CD14-positive monocyte (primary cell): ENCODE results near the gene SLCO4A1. TPM values are rescaled to one million over a fixed set of nuclear protein-coding genes. Genes with fewer than 3 reads are reported as not detected.

Experiments used
- DNase-seq, 3 donors: peaks; one replicate each; pipeline ENCODE4 v3.0.0-alpha.2; 2011 to 2022
- H2AFZ ChIP-seq: 2 replicates; pipeline ENCODE4 v1.6.0; 2012; ENCODE audit warnings: mild to moderate bottlenecking, low read depth, low read length, inconsistent platforms; ENCODE audit not compliant: insufficient read depth, poor library complexity, severe bottlenecking
- H3K27ac ChIP-seq, 2 donors: 1 replicate in 1 of 2; 2 replicates in 1 of 2; pipeline ENCODE4 v1.5.1; 2012 to 2013; ENCODE audit warnings: low read length in 2 of 2, control low read depth in 1 of 2, inconsistent platforms in 1 of 2, low read depth in 1 of 2, mild to moderate bottlenecking in 1 of 2
- H3K27me3 ChIP-seq, 2 donors: one replicate each; pipeline versions ENCODE4 v1.6.0 to v1.6.1; 2011 to 2013; ENCODE audit warnings: low read length in 2 of 2; ENCODE audit not compliant: control insufficient read depth in 2 of 2, insufficient read depth in 2 of 2
- H3K36me3 ChIP-seq, 2 donors: replicated peaks in 1 of 2; 1 replicate in 1 of 2; 2 replicates in 1 of 2; pipeline versions ENCODE4 v1.5.1 to v1.6.1; 2012 to 2013; ENCODE audit warnings: low read length in 2 of 2, control low read depth in 1 of 2, inconsistent platforms in 1 of 2, mild to moderate bottlenecking in 1 of 2; ENCODE audit not compliant: insufficient read depth in 2 of 2, control insufficient read depth in 1 of 2
- H3K4me1 ChIP-seq, 2 donors: 1 replicate in 1 of 2; 2 replicates in 1 of 2; pipeline versions ENCODE4 v1.5.1 to v1.6.1; 2012 to 2013; ENCODE audit warnings: low read length in 2 of 2, control low read depth in 1 of 2, inconsistent platforms in 1 of 2, mild to moderate bottlenecking in 1 of 2, moderate library complexity in 1 of 2; ENCODE audit not compliant: insufficient read depth in 2 of 2, control insufficient read depth in 1 of 2
- H3K4me2 ChIP-seq: replicated peaks from 2 replicates; pipeline ENCODE3; 2012; ENCODE audit warnings: low read length, moderate library complexity, mild to moderate bottlenecking; ENCODE audit not compliant: poor library complexity, severe bottlenecking; ENCODE audit errors: extremely low read depth
- H3K4me3 ChIP-seq, 3 experiments: fragments of 200-600 bp in 1 of 3; sonication (generic) in 1 of 3; replicated peaks in 1 of 3; 1 replicate in 2 of 3; 2 replicates in 1 of 3; pipeline ENCODE4 v1.5.1; 2011 to 2013; ENCODE audit warnings: low read length in 3 of 3, mild to moderate bottlenecking in 3 of 3, control low read depth in 2 of 3, low read depth in 2 of 3, inconsistent platforms in 1 of 3, moderate library complexity in 1 of 3
- H3K79me2 ChIP-seq: 2 replicates; pipeline ENCODE4 v1.6.0; 2012; ENCODE audit warnings: mild to moderate bottlenecking, control low read depth, inconsistent platforms, low read length, moderate library complexity; ENCODE audit not compliant: insufficient read depth
- H3K9ac ChIP-seq: 2 replicates; pipeline ENCODE4 v1.6.0; 2017; ENCODE audit warnings: low read length, mild to moderate bottlenecking; ENCODE audit not compliant: insufficient read depth, poor library complexity, severe bottlenecking
- H3K9me3 ChIP-seq, 2 donors: replicated peaks in 1 of 2; 1 replicate in 1 of 2; 2 replicates in 1 of 2; pipeline versions ENCODE4 v1.5.1 to v1.6.1; 2012 to 2013; ENCODE audit warnings: low read length in 2 of 2, control low read depth in 1 of 2; ENCODE audit not compliant: control insufficient read depth in 1 of 2, insufficient read depth in 1 of 2
- H4K20me1 ChIP-seq: 2 replicates; pipeline ENCODE4 v1.6.0; 2012; ENCODE audit warnings: mild to moderate bottlenecking, low read length, control low read depth, moderate library complexity; ENCODE audit not compliant: insufficient read depth
- H3K27ac Mint-ChIP-seq, 7 donors: one replicate each; pipeline ENCODE4 v1.8.0; 2020; ENCODE audit warnings: mild to moderate bottlenecking in 7 of 7, mixed read lengths in 7 of 7, moderate library complexity in 6 of 7, inconsistent platforms in 2 of 7
- H3K27me3 Mint-ChIP-seq, 3 donors: one replicate each; pipeline ENCODE4 v1.8.0; 2021 to 2022; ENCODE audit warnings: low read depth in 3 of 3, mild to moderate bottlenecking in 3 of 3, mixed read lengths in 3 of 3, moderate library complexity in 3 of 3, inconsistent platforms in 1 of 3
- H3K36me3 Mint-ChIP-seq, 2 donors: one replicate each; pipeline ENCODE4 v1.8.0; 2020; ENCODE audit warnings: mixed read lengths in 2 of 2, inconsistent platforms in 1 of 2, mild to moderate bottlenecking in 1 of 2
- H3K4me1 Mint-ChIP-seq: one replicate; pipeline ENCODE4 v1.8.0; 2020; ENCODE audit warnings: mild to moderate bottlenecking, mixed read lengths
- H3K4me3 Mint-ChIP-seq, 2 donors: one replicate each; pipeline ENCODE4 v1.8.0; 2020; ENCODE audit warnings: mild to moderate bottlenecking in 2 of 2, mixed read lengths in 2 of 2, moderate library complexity in 1 of 2
- H3K9me3 Mint-ChIP-seq, 7 donors: one replicate each; pipeline ENCODE4 v1.8.0; 2020 to 2022; ENCODE audit warnings: mixed read lengths in 7 of 7, mild to moderate bottlenecking in 6 of 7, moderate library complexity in 6 of 7, inconsistent platforms in 2 of 7
- CTCF ChIP-seq: fragments of 200-600 bp; IDR thresholded peaks from one replicate; pipeline ENCODE4 v1.8.0; 2022; ENCODE audit warnings: antibody characterized with exemption, mild to moderate bottlenecking
- WGBS: methylation state at CpG from one replicate; pipeline ENCODE4 v1.1.5; 2013; ENCODE audit warnings: missing lambda C conversion rate; ENCODE audit not compliant: insufficient coverage; 5-methylcytosine and 5-hydroxymethylcytosine counted together
- intact Hi-C, 2 donors: fragments of 100-400 bp; cut with micrococcal nuclease; formaldehyde crosslinking; loops; one replicate each; pipeline versions ENCODE4 v1.15.0 to v1.15.1; 2023
- polyA plus RNA-seq, 3 donors: library from polyadenylated mRNA; depleted of rRNA in 1 of 3; unstranded in 2 of 3; stranded (reverse) in 1 of 3; fragments of 300-500 nt in 2 of 3; fragments of >200 nt in 1 of 3; fragmentation: Illumina TruSeq in 2 of 3; gene quantifications; 1 replicate in 2 of 3; 2 replicates in 1 of 3; pipeline ENCODE4 v1.2.3, GENCODE V29; 2012 to 2021

SLCO4A1 gene
- polyA plus RNA-seq, 3 donors: 0.05 to 0.42 (median 0.26) TPM

- H3K36me3 ChIP-seq: no peaks in the 10 kb centered on the region
- no peaks in the 10 kb centered on the region for H3K27me3 ChIP-seq
- peak overlapping the region in 1 of 2 donors; percentile 76 for H3K4me3 Mint-ChIP-seq
- H3K27ac ChIP-seq: peak overlapping the region; percentile 93
- no peaks in the 10 kb centered on the region for H3K79me2 ChIP-seq
- WGBS: 49% methylated on average over 17 of the region's 26 CpGs
- H3K4me2 ChIP-seq: peak overlapping the region; percentile 37
- peak overlapping the region in 1 of 3 experiments; percentile 22 for H3K4me3 ChIP-seq
- no peaks in the 10 kb centered on the region for H4K20me1 ChIP-seq
- peaks cover 47 to 53% of the 10 kb centered on the region in 2 donors for H3K4me1 ChIP-seq
- peak; percentile 67 to 90 (median 75) for DNase-seq
- peak overlapping the region; percentile 52 for H2AFZ ChIP-seq
- peaks cover 54% of the 10 kb centered on the region for H3K4me1 Mint-ChIP-seq
- peak overlapping the region; percentile 94 to 98 (median 95) for H3K27ac Mint-ChIP-seq
- peak overlapping the region; percentile 67 for H3K9ac ChIP-seq
- H3K9me3 Mint-ChIP-seq: no peaks in the 10 kb centered on the region
- intact Hi-C loops: loop anchor here (1.0 to 5.0 kb wide), 3 partner anchors 117 to 168 kb away; no protein-coding TSS in a partner anchor
- peaks cover 0 to 1% (median 0%) of the 10 kb centered on the region in 3 donors for H3K27me3 Mint-ChIP-seq
- no peaks in the 10 kb centered on the region for H3K9me3 ChIP-seq
- H3K36me3 Mint-ChIP-seq: no peaks in the 10 kb centered on the region
- TF ChIP-seq CTCF: no peak
These were observed 23.4 kb upstream of the SLCO4A1 start for GRCh38 chr20:62618611-62619529.

- Histone ChIP-seq H3K4me3 (no peak overlapping the region), H3K36me3 (no peaks in the 10 kb centered on the region), H3K9ac (no peak overlapping the region), H2AFZ (no peak overlapping the region), H3K4me2 (no peak overlapping the region), H4K20me1 (no peaks in the 10 kb centered on the region), H3K27me3 (no peaks in the 10 kb centered on the region), H3K79me2 (no peaks in the 10 kb centered on the region), H3K27ac (no peak overlapping the region), H3K4me1 (peaks cover 65 to 71% of the 10 kb centered on the region in 2 donors), H3K9me3 (no peaks in the 10 kb centered on the region)
- WGBS: 94% methylated on average over 7 of the region's 13 CpGs
- no peak overlapping the region for H3K4me3 Mint-ChIP-seq
- peaks cover 69% of the 10 kb centered on the region for H3K4me1 Mint-ChIP-seq
- DNase-seq: no peak
- peaks cover 0 to 3% (median 2%) of the 10 kb centered on the region in 3 donors for H3K27me3 Mint-ChIP-seq
- no peak overlapping the region for H3K27ac Mint-ChIP-seq
- no peaks in the 10 kb centered on the region for H3K9me3 Mint-ChIP-seq
- H3K36me3 Mint-ChIP-seq: peaks cover 0 to 2% of the 10 kb centered on the region in 2 donors
- TF ChIP-seq CTCF: no peak
- intact Hi-C loops: loop anchor here in 1 of 2 donors (5.0 kb wide), 1 partner anchor 42 kb away; no protein-coding TSS in a partner anchor
These were observed 21.7 kb upstream of the SLCO4A1 start for GRCh38 chr20:62620625-62621024.
